ENCODE results near the gene RHOT2. TPM values are rescaled to one million over a fixed set of nuclear protein-coding genes. Genes with fewer than 3 reads are reported as not detected.

RHOT2 gene
- total and polyA plus RNA-seq, 2 of the 8 experiments (the other 6 are each of a cell fraction or from before 2014, with no cell fraction given) = 149 to 194 TPM

- DNase-seq (ENCODE audit: low read depth in 1 of 2, low spot score in 2 of 2) = no peak
- CTCF ChIA-PET (ENCODE audit: partially characterized antibody) = interaction anchor here (0.8 to 11.3 kb wide), 11 partner anchors 12 to 128 kb away, joined by 3 to 104 read pairs (median 4); partner anchors contain the start of gene WDR90
- TF ChIP-seq TEAD4 (IDR thresholded peaks at IDR 0.05; ENCODE audit: low read depth, low read length) (no peak), CBX5 (IDR thresholded peaks at IDR 0.05; ENCODE audit: low read depth, low read length) (no peak), HDAC6 (IDR thresholded peaks at IDR 0.05; ENCODE audit: low read depth, low read length) (no peak), RNF2 (IDR thresholded peaks at IDR 0.05; ENCODE audit: borderline replicate concordance, low read depth, low read length, missing control alignments, poor library complexity, severe bottlenecking) (no peak), SP4 (IDR thresholded peaks at IDR 0.05; ENCODE audit: low read length) (no peak), EGR1 (IDR thresholded peaks at IDR 0.05; ENCODE audit: borderline replicate concordance, low read depth, low read length) (no peak), TAF1 (IDR thresholded peaks at IDR 0.05; ENCODE audit: low read depth, low read length) (no peak), CHD2 (IDR thresholded peaks at IDR 0.05; ENCODE audit: low read length) (no peak), ASH2L (IDR thresholded peaks at IDR 0.05; ENCODE audit: low read length) (no peak), SRF (IDR thresholded peaks at IDR 0.05; ENCODE audit: low read depth, low read length) (no peak), PHF8 (conservative IDR thresholded peaks at IDR 0.05; ENCODE audit: low read depth, low read length) (no peak), SIX5 (IDR thresholded peaks at IDR 0.05; ENCODE audit: low read depth, low read length) (no peak), GABPA (IDR thresholded peaks at IDR 0.05; ENCODE audit: borderline replicate concordance, insufficient read depth, low read length) (no peak), TAF7 (optimal IDR thresholded peaks at IDR 0.05; ENCODE audit: borderline replicate concordance, low read depth, low read length) (no peak), SUZ12 (IDR thresholded peaks at IDR 0.05; ENCODE audit: low read length) (no peak)
Observed at GRCh38 chr16:662597-662996, 5.3 kb upstream of the RHOT2 start.

More at GRCh38 chr16:662597-662996, 5.3 kb upstream of the RHOT2 start:
- Histone ChIP-seq H2AFZ (ENCODE audit: low read length) (no peak overlapping the region), H4K20me1 (replicated peaks in 1 of 2; ENCODE audit: control insufficient read depth in 1 of 2, insufficient read depth in 2 of 2, low read length in 2 of 2) (peaks cover 0 to 3% of the 10 kb centered on the region in 2 experiments), H3K4me2 (ENCODE audit: insufficient read depth in 1 of 2, low read depth in 2 of 2, low read length in 2 of 2) (no peak overlapping the region), H2BK20ac (ENCODE audit: low read length) (no peak overlapping the region), H3K23ac (ENCODE audit: insufficient read length) (no peak overlapping the region), H3K27me3 (replicated peaks in 1 of 4; ENCODE audit: control insufficient read depth in 3 of 4, extremely low read depth in 1 of 4, insufficient read depth in 3 of 4, low read length in 3 of 4) (no peaks in the 10 kb centered on the region), H3K4ac (replicated peaks; ENCODE audit: insufficient read length, low read depth, low read length) (no peak overlapping the region), H3K9ac (replicated peaks in 1 of 4; ENCODE audit: extremely low read depth in 1 of 4, low read depth in 3 of 4, low read length in 3 of 4) (no peak overlapping the region), H3K9me3 (ENCODE audit: insufficient read depth in 2 of 2, low read depth in 1 of 2, low read length in 1 of 2) (no peaks in the 10 kb centered on the region), H4K5ac (ENCODE audit: insufficient read length, low read depth, low read length) (no peak overlapping the region), H3K36me3 (ENCODE audit: control insufficient read depth in 2 of 4, insufficient read depth in 4 of 4, low read length in 3 of 4) (peaks cover 0 to 10% (median 1%) of the 10 kb centered on the region in 4 experiments; a peak in 3 of 8 replicates), H2BK12ac (ENCODE audit: low read depth, low read length) (no peak overlapping the region), H3K27ac (ENCODE audit: low read depth, low read length) (no peak overlapping the region), H3K56ac (replicated peaks; ENCODE audit: insufficient read length, low read depth, low read length) (no peak overlapping the region), H3K14ac (ENCODE audit: insufficient read length) (no peak overlapping the region), H4K8ac (ENCODE audit: extremely low read depth, insufficient read depth, low read length) (no peak overlapping the region), H3K79me2 (ENCODE audit: control insufficient read depth in 1 of 2, insufficient read depth in 2 of 2, low read length in 2 of 2) (no peaks in the 10 kb centered on the region), H2BK15ac (ENCODE audit: low read length) (no peak overlapping the region; the same call in 1 of the 2 replicates), H2BK5ac (ENCODE audit: low read depth, low read length) (no peak overlapping the region), H3K23me2 (ENCODE audit: low read depth, low read length) (no peaks in the 10 kb centered on the region), H3K4me1 (replicated peaks in 1 of 4; ENCODE audit: control insufficient read depth in 3 of 4, insufficient read depth in 4 of 4, low read length in 3 of 4) (peaks cover 0 to 11% (median 3%) of the 10 kb centered on the region in 4 experiments; a peak in 4 of 7 replicates), H2AK5ac (ENCODE audit: low read depth, low read length) (no peak overlapping the region), H2BK120ac (replicated peaks; ENCODE audit: low read depth, low read length) (no peak overlapping the region), H3K4me3 (ENCODE audit: extremely low read depth in 1 of 4, insufficient read depth in 2 of 4, low read depth in 3 of 4, low read length in 4 of 4) (no peak overlapping the region), H3K79me1 (ENCODE audit: low read depth, low read length) (no peaks in the 10 kb centered on the region), H3K18ac (ENCODE audit: extremely low read depth, low read length) (no peak overlapping the region), H4K91ac (replicated peaks; ENCODE audit: insufficient read length, low read length) (no peak overlapping the region)
- 93% methylated on average over 19 of the region's 21 CpGs; no CpG with 5 or more reads in 1 of the 2 experiments for WGBS, 2 experiments (ENCODE audit: extremely low coverage in 1 of 2, insufficient coverage in 1 of 2, insufficient read length in 1 of 2, insufficient replicate concordance in 2 of 2, low coverage in 1 of 2, low lambda C conversion rate in 2 of 2, missing lambda C conversion rate in 1 of 2)
- POLR2A ChIA-PET (ENCODE audit: partially characterized antibody) = interaction anchor here (0.6 to 17.4 kb wide), 5 partner anchors 14 to 183 kb away, joined by 3 to 214 read pairs (median 5); partner anchors contain the start of genes ANTKMT, JMJD8, MCRIP2 and RHBDL1
- FAIRE-seq = no peak

Measured in H1 (cell line).